Sigmoid colon (tissue), 7 donors: Measurements from ENCODE around the gene NAALADL2. TPM values are rescaled to one million over a fixed set of nuclear protein-coding genes. Genes with fewer than 3 reads are reported as not detected.

ENCODE experiments used
- DNase-seq: peaks from one replicate; pipeline ENCODE4 v3.0.0-alpha.2; 2019
- H3K27ac ChIP-seq, 4 donors: fragments of 200-600 bp; sonication (generic); one replicate each; pipeline ENCODE4 v1.5.1; 2016 to 2019; ENCODE audit warnings: mild to moderate bottlenecking in 1 of 4
- H3K27me3 ChIP-seq, 3 donors: fragments of 200-600 bp; sonication (generic); one replicate each; pipeline ENCODE4 v1.5.1; 2019; ENCODE audit warnings: mild to moderate bottlenecking in 1 of 3
- H3K36me3 ChIP-seq, 4 donors: fragments of 200-600 bp; sonication (generic); one replicate each; pipeline ENCODE4 v1.5.1; 2016 to 2019
- H3K4me1 ChIP-seq, 4 donors: fragments of 200-600 bp; sonication (generic); one replicate each; pipeline ENCODE4 v1.5.1; 2017 to 2019
- H3K4me3 ChIP-seq, 4 donors: fragments of 200-600 bp; sonication (generic); one replicate each; pipeline ENCODE4 v1.5.1; 2017 to 2019; ENCODE audit warnings: mild to moderate bottlenecking in 2 of 4, moderate library complexity in 1 of 4
- H3K9me3 ChIP-seq, 4 donors: fragments of 200-600 bp in 3 of 4; sonication (generic) in 3 of 4; one replicate each; pipeline versions ENCODE4 v1.5.1 to v1.6.1; 2013 to 2019
- CTCF ChIP-seq, 4 experiments: fragments of 450-650 bp in 3 of 4; fragments of 200-600 bp in 1 of 4; IDR thresholded peaks; one replicate each; pipeline ENCODE4 v1.5.1; 2016 to 2019; ENCODE audit warnings: antibody characterized with exemption in 4 of 4, mild to moderate bottlenecking in 3 of 4, moderate library complexity in 2 of 4
- EP300 ChIP-seq, 4 donors: sonication (generic); formaldehyde crosslinking; IDR thresholded peaks; one replicate each; pipeline ENCODE4 v1.6.1; 2017; ENCODE audit warnings: antibody characterized with exemption in 4 of 4
- POLR2A ChIP-seq, 2 donors: fragments of 450-650 bp; IDR thresholded peaks; one replicate each; pipeline ENCODE4 v1.6.1; 2016; ENCODE audit warnings: antibody characterized with exemption in 2 of 2, mild to moderate bottlenecking in 2 of 2, moderate library complexity in 2 of 2
- POLR2AphosphoS5 ChIP-seq, 4 donors: sonication (generic); formaldehyde crosslinking; IDR thresholded peaks; one replicate each; pipeline ENCODE4 v1.6.1; 2017; ENCODE audit warnings: antibody characterized with exemption in 4 of 4
- WGBS, 2 donors: extraction: QIAGEN DNeasy Blood & Tissue Kit; methylation state at CpG; one replicate each; pipeline ENCODE4 v1.1.7; 2013; 5-methylcytosine and 5-hydroxymethylcytosine counted together
- intact Hi-C: fragments of 100-400 bp; cut with DNase I; formaldehyde crosslinking; loops from one replicate; pipeline ENCODE4 v1.15.1; 2023
- polyA plus RNA-seq, 3 donors: library from polyadenylated mRNA; stranded (reverse); fragments of 200-250 nt; gene quantifications; one replicate each; pipeline ENCODE4 v1.2.3, GENCODE V29; 2013
- total RNA-seq, 4 donors: library from RNA; depleted of rRNA; stranded (reverse); fragments of >200 nt; gene quantifications; one replicate each; pipeline ENCODE4 v1.1.0, GENCODE V29; 2016
- donor health status: healthy with polysubstance abuse.
- donor health status: Bipolar disorder and iron deficiency.
- donor health status: healthy.

The NAALADL2 gene
- total and polyA plus RNA-seq, 7 donors: 0.46 to 18.5 (median 6.0) TPM

GRCh38 chr3:175247629-175248028 is 388.5 kb downstream of the NAALADL2 start:
- TF ChIP-seq EP300 (IDR thresholded peaks at IDR 0.05) (no peak), POLR2A (IDR thresholded peaks at IDR 0.05) (no peak), POLR2AphosphoS5 (IDR thresholded peaks at IDR 0.05) (no peak), CTCF (IDR thresholded peaks at IDR 0.05) (no peak)
- Histone ChIP-seq H3K36me3 (no peaks in the 10 kb centered on the region), H3K27ac (no peak overlapping the region), H3K4me3 (no peak overlapping the region), H3K9me3 (no peaks in the 10 kb centered on the region), H3K27me3 (no peaks in the 10 kb centered on the region), H3K4me1 (no peaks in the 10 kb centered on the region)
- DNase-seq: no peak
- intact Hi-C loops: no loop called here
- WGBS, 2 donors: 91 to 94% methylated on average over 1 of the region's 1 CpG

- H3K4me1 ChIP-seq: no peaks in the 10 kb centered on the region
- DNase-seq: no peak
- TF ChIP-seq POLR2AphosphoS5 (IDR thresholded peaks at IDR 0.05) (no peak), CTCF (IDR thresholded peaks at IDR 0.05) (no peak), POLR2A (IDR thresholded peaks at IDR 0.05) (no peak), EP300 (IDR thresholded peaks at IDR 0.05) (no peak)
- no peaks in the 10 kb centered on the region for H3K36me3 ChIP-seq
- H3K27ac ChIP-seq: no peak overlapping the region
- WGBS, 2 donors: 77 to 87% methylated on average over 2 of the region's 2 CpGs
- no peaks in the 10 kb centered on the region for H3K27me3 ChIP-seq
- no peaks in the 10 kb centered on the region for H3K9me3 ChIP-seq
- intact Hi-C loops: no loop called here
- H3K4me3 ChIP-seq: no peak overlapping the region
Measured at GRCh38 chr3:175248832-175249231, 389.7 kb downstream of the NAALADL2 start.

- Histone ChIP-seq H3K4me1 (no peaks in the 10 kb centered on the region), H3K4me3 (no peak overlapping the region), H3K9me3 (no peaks in the 10 kb centered on the region), H3K27ac (no peak overlapping the region), H3K36me3 (no peaks in the 10 kb centered on the region), H3K27me3 (no peaks in the 10 kb centered on the region)
- 64 to 84% methylated on average over 1 of the region's 1 CpG for WGBS, 2 donors
- no peak for DNase-seq
- intact Hi-C loops: no loop called here
- TF ChIP-seq POLR2AphosphoS5 (IDR thresholded peaks at IDR 0.05) (no peak), POLR2A (IDR thresholded peaks at IDR 0.05) (no peak), EP300 (IDR thresholded peaks at IDR 0.05) (no peak), CTCF (IDR thresholded peaks at IDR 0.05) (no peak)
Measured at GRCh38 chr3:175255698-175256097, 396.6 kb downstream of the NAALADL2 start.

- TF ChIP-seq POLR2A (IDR thresholded peaks at IDR 0.05) (no peak), POLR2AphosphoS5 (IDR thresholded peaks at IDR 0.05) (no peak), CTCF (IDR thresholded peaks at IDR 0.05) (no peak), EP300 (IDR thresholded peaks at IDR 0.05) (no peak)
- H3K9me3 ChIP-seq: no peaks in the 10 kb centered on the region
- no peaks in the 10 kb centered on the region for H3K4me1 ChIP-seq
- no peak overlapping the region for H3K27ac ChIP-seq
- no peaks in the 10 kb centered on the region for H3K27me3 ChIP-seq
- DNase-seq: no peak
- no peaks in the 10 kb centered on the region for H3K36me3 ChIP-seq
- intact Hi-C loops: no loop called here
- no peak overlapping the region for H3K4me3 ChIP-seq
Measured at GRCh38 chr3:175257123-175257522, 398.0 kb downstream of the NAALADL2 start.

GRCh38 chr3:175258763-175259162 is 399.6 kb downstream of the NAALADL2 start:
- intact Hi-C loops: no loop called here
- no peak for DNase-seq
- 89% methylated on average over 4 of the region's 4 CpGs for WGBS, 2 donors

More at GRCh38 chr3:175258763-175259162, 399.6 kb downstream of the NAALADL2 start:
- no peaks in the 10 kb centered on the region for H3K4me1 ChIP-seq
- H3K36me3 ChIP-seq: no peaks in the 10 kb centered on the region
- H3K27ac ChIP-seq: no peak overlapping the region
- H3K27me3 ChIP-seq: no peaks in the 10 kb centered on the region
- TF ChIP-seq POLR2AphosphoS5 (IDR thresholded peaks at IDR 0.05) (no peak), CTCF (IDR thresholded peaks at IDR 0.05) (no peak), POLR2A (IDR thresholded peaks at IDR 0.05) (no peak), EP300 (IDR thresholded peaks at IDR 0.05) (no peak)
- no peak overlapping the region for H3K4me3 ChIP-seq
- H3K9me3 ChIP-seq: no peaks in the 10 kb centered on the region
